Spinal cord (tissue), 10 donors: ENCODE results near the gene TBCCD1. TPM values are rescaled to one million over a fixed set of nuclear protein-coding genes. Genes with fewer than 3 reads are reported as not detected.

Source experiments
- DNase-seq, 6 donors: peaks; one replicate each; pipeline versions ENCODE4 v3.0.0 to v3.0.0-alpha.2; 2013 to 2015; ENCODE audit warnings: low spot score in 6 of 6, low read depth in 4 of 6
- H3K27ac ChIP-seq: one replicate; pipeline ENCODE4 v1.5.1; 2013; ENCODE audit warnings: low read depth, low read length, control low read depth
- H3K27me3 ChIP-seq: one replicate; pipeline ENCODE4 v1.6.1; 2013; ENCODE audit warnings: low read length; ENCODE audit not compliant: control insufficient read depth, insufficient read depth
- H3K36me3 ChIP-seq: one replicate; pipeline ENCODE4 v1.6.1; 2013; ENCODE audit warnings: low read length; ENCODE audit not compliant: control insufficient read depth, insufficient read depth
- H3K4me1 ChIP-seq: one replicate; pipeline ENCODE4 v1.6.1; 2013; ENCODE audit warnings: low read length; ENCODE audit not compliant: control insufficient read depth, insufficient read depth
- H3K4me3 ChIP-seq: one replicate; pipeline ENCODE4 v1.5.1; 2013; ENCODE audit warnings: low read depth, low read length, control low read depth
- H3K9me3 ChIP-seq: one replicate; pipeline ENCODE4 v1.6.1; 2013; ENCODE audit warnings: low read length; ENCODE audit not compliant: control insufficient read depth, insufficient read depth
- WGBS: methylation state at CpG from one replicate; pipeline ENCODE4 v1.1.5; 2013; ENCODE audit warnings: missing lambda C conversion rate; ENCODE audit not compliant: insufficient coverage; 5-methylcytosine and 5-hydroxymethylcytosine counted together
- polyA plus RNA-seq, 2 donors: library from polyadenylated mRNA; unstranded; fragments of 120-200 nt; gene quantifications; one replicate each; pipeline ENCODE4 v1.2.1, GENCODE V29; 2013; ENCODE audit not compliant: insufficient read length in 2 of 2
- total RNA-seq, 2 donors: library from RNA; depleted of rRNA in 1 of 2; stranded (reverse); fragments of 120-200 nt in 1 of 2; fragments of >200 nt in 1 of 2; gene quantifications; one replicate each; pipeline versions ENCODE4 v1.2.3 to v1.2.4, GENCODE V29; 2013 to 2014
- donor health status: healthy.

TBCCD1 gene
- total and polyA plus RNA-seq, 4 donors, result 17.1 to 30.1 (median 22.0) TPM

DNA sequence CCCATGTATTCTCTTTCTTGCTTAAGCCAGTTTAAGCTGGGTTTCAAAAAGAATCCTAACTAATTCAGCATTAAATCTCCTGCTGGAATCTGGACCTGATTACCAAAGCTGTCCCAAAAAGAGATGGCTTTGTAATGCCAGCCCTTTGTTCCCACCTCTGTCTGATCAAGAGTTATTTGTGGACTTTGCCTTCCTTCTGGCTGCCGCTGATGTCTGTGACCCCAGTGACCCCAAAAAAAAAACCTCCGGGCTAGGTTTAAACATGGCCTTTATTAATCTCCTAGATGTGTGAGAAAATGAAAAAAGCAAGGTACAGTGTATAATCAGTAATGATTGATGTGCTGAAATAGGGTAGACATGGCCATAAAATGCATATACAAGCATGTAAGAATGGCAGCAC lies 43.7 kb downstream of the TBCCD1 start:
- no CpG with 5 or more reads among the region's 2 CpGs for WGBS
- no peaks in the 10 kb centered on the region for H3K27me3 ChIP-seq

GRCh38 chr3:186523022-186523421 lies 44.1 kb downstream of the TBCCD1 start:
- no peak overlapping the region for H3K27ac ChIP-seq
- no peaks in the 10 kb centered on the region for H3K36me3 ChIP-seq
- H3K4me1 ChIP-seq, result no peaks in the 10 kb centered on the region
- no peak overlapping the region for H3K4me3 ChIP-seq
- no peaks in the 10 kb centered on the region for H3K27me3 ChIP-seq
- DNase-seq, result no peak
- no peaks in the 10 kb centered on the region for H3K9me3 ChIP-seq
- 87% methylated on average over 4 of the region's 6 CpGs for WGBS

More for the DNA sequence above, 43.7 kb downstream of the TBCCD1 start:
- Histone ChIP-seq H3K27ac (no peak overlapping the region), H3K4me3 (no peak overlapping the region), H3K9me3 (no peaks in the 10 kb centered on the region), H3K4me1 (no peaks in the 10 kb centered on the region), H3K36me3 (no peaks in the 10 kb centered on the region)
- no peak for DNase-seq

- H3K36me3 ChIP-seq, result no peaks in the 10 kb centered on the region
- H3K9me3 ChIP-seq, result no peaks in the 10 kb centered on the region
- H3K4me3 ChIP-seq, result no peak overlapping the region
- peaks cover 2% of the 10 kb centered on the region for H3K27me3 ChIP-seq
- H3K4me1 ChIP-seq, result no peaks in the 10 kb centered on the region
- WGBS, result 67% methylated on average over 8 of the region's 10 CpGs
- DNase-seq, result no peak
- no peak overlapping the region for H3K27ac ChIP-seq
These were observed 45.9 kb downstream of the TBCCD1 start for GRCh38 chr3:186520957-186521842.

DNA sequence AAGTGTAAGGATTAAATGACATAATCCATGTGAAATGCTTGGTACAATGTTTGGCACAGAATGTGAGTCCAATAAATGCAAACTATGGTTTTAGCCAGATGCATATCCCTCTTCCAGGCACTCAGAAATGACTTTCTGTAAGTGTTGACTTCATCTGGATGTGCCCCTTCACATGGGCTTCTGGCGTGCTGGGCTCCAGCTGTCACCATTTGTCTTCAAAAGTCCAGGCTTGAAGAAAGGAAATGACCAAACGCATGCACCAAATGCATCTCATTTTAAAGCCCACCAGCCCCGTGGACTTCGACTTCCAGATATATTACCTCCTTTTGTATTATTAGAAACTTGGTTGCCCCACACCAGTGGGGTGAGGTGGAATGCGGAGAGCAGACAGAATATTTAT lies 46.7 kb downstream of the TBCCD1 start:
- Histone ChIP-seq H3K4me3 (no peak overlapping the region), H3K27ac (no peak overlapping the region), H3K27me3 (peaks cover 2% of the 10 kb centered on the region), H3K36me3 (no peaks in the 10 kb centered on the region), H3K9me3 (no peaks in the 10 kb centered on the region), H3K4me1 (no peaks in the 10 kb centered on the region)
- WGBS, result 24% methylated on average over 2 of the region's 5 CpGs
- DNase-seq, result no peak

GRCh38 chr3:186519021-186519658 lies 48.0 kb downstream of the TBCCD1 start:
- H3K4me3 ChIP-seq, result no peak overlapping the region
- no peaks in the 10 kb centered on the region for H3K36me3 ChIP-seq
- H3K9me3 ChIP-seq, result no peaks in the 10 kb centered on the region
- H3K27me3 ChIP-seq, result peaks cover 2% of the 10 kb centered on the region
- H3K4me1 ChIP-seq, result no peaks in the 10 kb centered on the region
- H3K27ac ChIP-seq, result no peak overlapping the region
- no peak for DNase-seq
- WGBS, result 70% methylated on average over 6 of the region's 6 CpGs

DNA sequence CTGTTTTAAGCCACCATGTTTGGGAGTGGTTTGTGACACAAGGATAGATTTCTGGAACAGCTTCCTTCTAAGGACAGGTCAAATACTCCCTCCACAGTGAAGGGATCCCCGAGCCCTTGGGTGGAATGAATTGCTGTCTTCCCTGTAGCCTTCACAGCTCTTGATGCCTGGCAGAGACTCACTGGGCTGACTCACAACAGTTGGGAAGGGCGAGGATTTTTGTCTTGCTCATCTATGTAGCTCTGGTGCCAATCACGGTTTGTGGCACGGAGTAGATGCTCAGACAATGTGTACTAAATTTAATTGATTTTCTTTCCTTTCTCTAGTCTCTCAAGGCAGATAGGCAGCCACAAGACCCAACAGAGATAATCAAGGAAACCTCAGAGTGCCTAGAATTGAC lies 49.9 kb downstream of the TBCCD1 start:
- DNase-seq, result no peak
- Histone ChIP-seq H3K27ac (no peak overlapping the region), H3K4me1 (peaks cover 4% of the 10 kb centered on the region), H3K4me3 (no peak overlapping the region), H3K9me3 (no peaks in the 10 kb centered on the region), H3K27me3 (peaks cover 2% of the 10 kb centered on the region), H3K36me3 (no peaks in the 10 kb centered on the region)
- 100% methylated on average over 2 of the region's 4 CpGs for WGBS

DNA sequence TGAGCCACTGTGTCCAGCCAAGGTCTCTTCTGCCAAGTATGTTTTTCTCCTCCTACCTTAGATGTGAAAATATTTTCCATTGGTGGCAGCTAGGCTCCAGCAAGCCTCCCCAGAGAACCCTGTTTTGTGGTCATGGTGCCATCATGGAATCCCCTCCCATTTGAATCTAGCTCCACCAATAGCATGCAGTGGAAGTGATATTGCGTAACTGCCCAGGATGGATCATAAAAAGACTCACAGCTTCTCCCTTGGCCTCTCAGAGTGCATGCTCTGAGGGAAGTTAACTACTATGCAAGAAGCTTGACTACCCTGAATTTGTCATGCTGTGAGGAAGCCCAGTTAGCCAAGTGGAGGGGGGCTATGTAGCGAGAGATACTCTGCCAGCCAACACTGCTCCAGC lies 50.5 kb downstream of the TBCCD1 start:
- Histone ChIP-seq H3K36me3 (no peaks in the 10 kb centered on the region), H3K9me3 (no peaks in the 10 kb centered on the region), H3K27me3 (peaks cover 2% of the 10 kb centered on the region), H3K4me1 (peaks cover 4% of the 10 kb centered on the region), H3K4me3 (no peak overlapping the region), H3K27ac (no peak overlapping the region)
- DNase-seq, result no peak
- 86% methylated on average over 2 of the region's 2 CpGs for WGBS

DNA sequence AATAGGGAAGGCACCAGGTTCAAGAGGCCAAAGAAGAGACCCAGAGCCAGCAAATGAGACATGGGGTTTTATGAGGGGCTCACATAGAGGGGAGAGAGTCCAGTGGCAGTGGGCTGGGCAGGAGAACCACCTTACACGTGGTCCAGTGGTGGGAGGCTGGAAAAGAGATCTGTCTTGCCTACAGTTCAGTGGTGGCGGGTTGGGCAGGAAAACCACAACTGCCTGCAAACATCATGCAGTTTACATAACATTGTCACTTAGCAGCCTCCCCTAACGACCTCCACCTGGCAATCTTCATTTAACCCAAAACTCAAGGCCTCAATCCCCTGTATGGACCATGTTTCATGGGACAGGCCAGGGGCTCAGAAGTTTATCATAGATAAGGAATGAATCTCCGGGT lies 52.0 kb downstream of the TBCCD1 start:
- peaks cover 9% of the 10 kb centered on the region for H3K4me1 ChIP-seq

DNA sequence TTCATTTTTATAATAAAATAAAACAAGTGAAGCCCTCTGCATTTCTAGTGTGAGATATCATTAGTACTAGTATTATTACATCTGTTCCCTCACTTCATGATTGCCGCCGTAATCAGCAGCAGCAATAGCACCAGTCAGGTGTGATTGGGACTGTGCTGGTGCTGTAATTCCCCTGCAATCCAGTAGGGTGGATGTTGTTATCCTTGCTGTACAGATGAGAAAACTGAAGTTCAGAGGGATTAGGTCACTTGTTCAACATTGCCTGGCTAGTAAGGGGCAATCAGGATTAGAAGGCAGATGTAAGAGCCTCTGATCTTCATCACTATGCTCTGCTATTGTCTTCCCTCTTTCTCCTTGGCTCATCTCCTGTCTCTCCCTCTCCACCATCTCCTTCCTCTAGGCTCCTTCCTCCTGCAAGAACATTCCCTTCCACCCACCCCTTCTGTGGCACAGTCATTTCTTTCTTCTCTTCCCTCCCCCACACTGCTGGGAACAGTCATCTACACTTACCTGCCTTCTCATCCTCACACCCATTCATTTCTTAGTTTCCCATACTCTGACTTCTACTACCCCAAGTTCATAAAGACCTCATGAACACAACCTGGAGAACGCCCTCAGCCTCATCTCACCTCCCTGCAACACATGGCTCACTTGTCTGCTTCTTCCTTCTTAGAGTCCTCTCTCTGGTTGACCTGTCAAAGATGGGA lies 52.7 kb downstream of the TBCCD1 start:
- peaks cover 11% of the 10 kb centered on the region for H3K4me1 ChIP-seq
- WGBS, result 80% methylated on average over 1 of the region's 3 CpGs
- H3K9me3 ChIP-seq, result no peaks in the 10 kb centered on the region
- no peaks in the 10 kb centered on the region for H3K36me3 ChIP-seq
- H3K27ac ChIP-seq, result no peak overlapping the region
- H3K4me3 ChIP-seq, result no peak overlapping the region
- H3K27me3 ChIP-seq, result peaks cover 2% of the 10 kb centered on the region
- no peak for DNase-seq

More for the DNA sequence above, 52.0 kb downstream of the TBCCD1 start:
- no peaks in the 10 kb centered on the region for H3K9me3 ChIP-seq
- H3K27ac ChIP-seq, result no peak overlapping the region
- peaks cover 2% of the 10 kb centered on the region for H3K27me3 ChIP-seq
- H3K4me3 ChIP-seq, result no peak overlapping the region
- DNase-seq, result no peak
- 74% methylated on average over 3 of the region's 4 CpGs for WGBS
- no peaks in the 10 kb centered on the region for H3K36me3 ChIP-seq
